Umbilical cord (tissue), 2 donors: ENCODE results near the gene MYEF2. TPM values are rescaled to one million over a fixed set of nuclear protein-coding genes. Genes with fewer than 3 reads are reported as not detected.

Experiments
- DNase-seq: peaks from one replicate; pipeline ENCODE4 v3.0.0-alpha.2; 2015; ENCODE audit warnings: low spot score
- total RNA-seq: library from RNA; depleted of rRNA; stranded (reverse); fragments of >200 nt; gene quantifications from one replicate; pipeline ENCODE4 v1.2.3, GENCODE V29; 2014; ENCODE audit warnings: low replicate concordance; ENCODE audit not compliant: insufficient read depth

Gene MYEF2
- total RNA-seq, 1 donor from 2014 or later, result 9.6 TPM

DNA sequence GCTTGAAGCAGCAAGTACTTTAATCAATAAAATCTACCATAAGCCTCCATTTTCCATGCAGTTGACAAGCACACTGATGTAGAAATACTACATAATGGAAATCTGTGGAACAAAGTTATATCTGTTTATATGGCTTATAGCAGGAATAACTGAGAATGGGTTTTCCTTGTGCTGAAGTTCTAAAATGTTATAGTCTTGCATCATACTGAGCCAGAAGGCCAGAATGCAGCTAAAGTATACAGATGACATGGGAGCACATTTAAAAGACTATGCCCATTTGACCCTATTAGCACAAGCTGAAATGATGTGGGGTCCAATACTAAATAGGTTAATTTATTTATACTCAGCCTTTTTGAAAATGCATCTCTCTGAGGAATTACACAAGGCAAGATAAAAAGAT lies 32.2 kb downstream of the MYEF2 start:
- no peak for DNase-seq

DNA sequence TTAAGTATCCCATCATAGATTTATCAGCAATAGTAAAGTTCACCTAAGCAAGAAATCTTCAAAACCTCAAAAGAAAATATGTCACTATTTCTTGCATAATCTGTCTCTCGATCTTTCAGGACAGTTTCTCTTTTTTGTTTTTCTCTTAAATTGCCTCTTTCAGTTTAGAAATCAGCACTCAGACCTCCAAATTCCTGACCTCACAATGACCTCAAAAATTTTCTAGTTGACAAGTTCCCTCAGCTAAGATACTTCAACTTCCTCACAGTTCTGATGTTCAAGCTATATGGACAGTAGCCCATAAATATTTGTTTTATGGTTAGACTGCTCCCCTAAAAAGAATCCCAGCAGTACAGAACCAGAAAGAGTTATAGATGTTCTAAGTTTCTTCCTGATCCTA lies 33.2 kb downstream of the MYEF2 start:
- no peak for DNase-seq

DNA sequence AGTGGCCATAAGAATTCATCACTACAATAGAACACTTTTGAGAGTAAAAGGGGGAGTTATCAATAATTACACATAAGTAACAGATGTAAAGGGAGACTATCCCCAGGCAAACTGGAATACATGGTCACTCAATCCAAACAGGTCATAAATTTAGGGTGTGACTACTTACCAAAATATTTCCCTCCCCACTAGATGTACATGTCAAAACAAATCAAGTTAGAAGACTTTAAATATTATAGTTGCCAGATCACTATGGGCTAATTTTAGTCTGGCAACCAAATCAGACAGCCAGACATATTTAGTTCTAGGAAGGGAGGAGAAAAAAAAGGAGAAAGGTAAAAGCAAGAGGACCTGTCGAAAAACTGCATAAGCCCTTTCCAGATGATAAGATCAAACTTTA lies 34.2 kb downstream of the MYEF2 start:
- no peak for DNase-seq

DNA sequence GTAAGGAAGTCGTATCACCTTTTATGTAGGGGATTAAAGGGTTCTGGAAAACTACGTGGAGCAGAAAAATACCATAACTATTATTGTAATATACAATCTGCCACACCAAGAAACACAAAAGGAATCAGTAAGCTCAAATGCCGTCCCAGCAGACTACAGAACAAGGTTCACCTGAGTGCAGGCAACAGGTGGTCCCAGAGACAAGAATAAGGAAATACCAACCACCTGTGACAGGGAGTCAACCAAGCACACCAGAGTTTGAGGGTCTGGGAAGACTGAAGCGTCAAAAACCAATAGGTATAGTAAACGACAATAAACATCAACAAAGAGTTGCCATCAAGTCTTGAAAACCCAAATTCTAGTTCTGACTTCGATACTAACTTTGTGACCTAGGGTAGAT lies 45.2 kb downstream of the MYEF2 start:
- no peak for DNase-seq

DNA sequence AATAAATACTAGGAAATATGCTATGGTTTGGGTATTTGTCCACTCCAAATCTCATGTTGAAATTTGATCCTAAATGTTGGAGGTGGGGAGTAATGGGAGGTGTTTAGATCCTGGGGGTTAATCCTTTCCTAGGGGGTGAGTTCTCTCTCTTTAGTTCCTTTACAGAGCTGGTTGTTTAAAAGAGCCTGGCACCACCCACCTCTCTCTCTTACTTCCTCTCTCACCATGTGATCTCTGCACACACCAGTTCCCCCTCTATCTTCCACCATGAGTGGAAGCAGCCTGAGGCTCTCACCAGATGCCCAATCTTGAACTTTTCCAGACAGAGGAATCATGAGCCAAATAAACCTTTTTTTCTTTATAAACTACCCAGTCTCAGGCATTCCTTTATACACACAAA lies 46.8 kb downstream of the MYEF2 start:
- DNase-seq, result no peak

DNA sequence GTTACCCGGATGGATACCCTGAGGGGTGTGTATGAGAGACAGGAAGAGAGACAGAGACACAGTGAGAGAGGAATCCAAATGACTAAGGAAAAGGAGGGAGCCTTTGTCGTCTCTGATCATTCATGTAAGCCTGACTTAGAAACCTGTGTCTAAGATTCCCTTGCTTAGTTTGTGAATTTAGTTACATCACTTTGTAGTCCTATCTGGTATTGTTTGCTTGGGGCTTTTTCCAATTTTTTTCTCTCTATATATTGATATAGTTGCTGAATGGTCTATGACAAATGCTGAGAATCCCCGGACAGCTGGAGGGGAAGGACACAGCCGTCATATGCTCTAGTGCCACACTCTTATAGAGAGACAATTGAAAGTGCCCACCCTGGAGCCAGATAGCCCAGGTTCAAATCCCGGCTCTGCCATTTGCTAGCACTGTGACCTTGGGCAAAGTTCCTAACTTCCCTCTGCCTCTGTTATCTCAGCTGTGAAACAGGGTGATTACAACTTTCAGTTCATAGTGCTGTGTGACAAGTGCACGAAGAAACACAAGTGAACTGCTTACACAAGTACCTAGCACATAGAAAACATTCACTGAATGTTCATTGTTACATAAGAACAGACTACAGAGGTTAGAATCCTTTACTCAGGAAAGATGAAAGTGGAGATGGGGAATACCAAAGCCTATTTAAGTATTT lies 51.3 kb downstream of the MYEF2 start:
- no peak for DNase-seq

DNA sequence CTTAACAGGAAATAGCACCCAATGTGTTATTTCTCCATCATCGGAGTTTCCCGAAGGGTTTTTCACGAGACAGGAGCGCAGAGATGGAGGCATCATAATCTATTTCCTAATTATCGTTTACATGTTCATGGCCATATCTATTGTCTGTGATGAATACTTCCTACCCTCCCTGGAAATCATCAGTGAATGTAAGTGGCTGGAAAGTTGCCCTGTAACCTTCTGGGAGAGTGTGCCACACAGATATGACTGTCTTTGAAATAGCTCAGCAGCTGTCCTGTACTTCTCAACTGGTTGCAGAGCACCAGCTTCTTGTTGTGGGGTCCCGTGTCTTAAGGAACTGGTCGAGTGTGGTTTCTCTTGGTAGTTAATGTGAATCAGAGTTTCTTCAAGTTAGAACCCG lies 56.2 kb downstream of the MYEF2 start:
- no peak for DNase-seq

DNA sequence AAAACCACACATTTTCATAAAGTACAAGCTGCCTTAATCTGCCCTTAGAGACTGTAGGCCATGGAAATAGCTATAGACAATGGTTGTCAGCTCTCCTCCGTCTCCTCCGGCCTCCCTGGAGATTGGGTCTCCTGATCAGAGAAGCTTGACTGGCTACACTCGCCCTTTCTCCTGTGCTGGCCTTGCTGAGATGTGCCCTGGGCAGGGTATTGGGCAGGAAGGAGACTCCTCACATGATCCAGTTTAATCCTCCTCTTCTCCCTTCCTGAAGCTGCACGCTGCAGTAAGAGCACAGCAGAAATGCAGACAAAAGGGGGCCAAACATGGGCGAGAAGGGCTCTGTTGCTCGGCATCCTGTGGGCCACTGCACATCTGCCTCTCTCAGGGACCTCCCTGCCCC lies 57.4 kb downstream of the MYEF2 start, which contains the start of gene SLC24A5:
Gene SLC24A5 (plus strand): TSS at position 246 of the 400 bp plus-strand sequence. CDS start 55 bp downstream, at position 301.
- no peak for DNase-seq

DNA sequence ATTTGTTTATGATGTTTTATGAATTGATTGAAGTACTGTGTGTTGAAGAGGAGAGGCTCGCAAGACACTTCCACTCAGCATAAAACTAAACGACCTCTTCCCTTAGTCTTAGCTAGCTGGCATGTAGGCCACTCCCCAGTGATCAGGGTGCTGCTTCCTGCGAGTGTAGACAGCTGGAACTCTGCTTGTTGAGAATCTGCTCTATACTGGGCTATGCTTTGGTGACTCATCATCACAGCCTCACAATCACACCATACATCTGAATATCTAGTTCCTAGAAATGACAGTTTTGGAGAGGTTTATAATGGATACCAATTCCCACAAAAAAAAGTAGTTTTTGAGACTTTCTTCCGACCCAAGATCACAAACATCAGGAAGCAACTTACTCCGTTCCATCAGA lies 58.8 kb downstream of the MYEF2 start:
- no peak for DNase-seq

DNA sequence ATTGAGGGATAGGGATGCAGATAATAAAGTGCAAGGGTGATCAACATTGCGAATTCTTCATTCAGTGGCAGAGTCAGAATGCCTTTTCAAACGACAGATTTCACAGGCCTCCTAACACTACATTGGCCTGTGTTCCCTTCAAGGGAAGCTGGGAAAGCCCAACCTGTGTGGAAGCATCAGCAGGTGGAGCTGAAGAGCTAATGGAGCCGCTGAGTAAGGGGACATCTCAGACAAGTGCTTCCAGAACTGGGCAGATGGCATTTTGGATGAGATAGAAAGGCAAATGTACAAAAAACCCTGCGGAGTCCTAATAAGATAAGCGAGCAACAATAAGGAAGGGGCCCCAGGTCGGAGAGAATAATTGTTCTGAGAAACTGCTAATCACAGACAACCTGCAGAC lies 65.9 kb downstream of the MYEF2 start:
- DNase-seq, result no peak

DNA sequence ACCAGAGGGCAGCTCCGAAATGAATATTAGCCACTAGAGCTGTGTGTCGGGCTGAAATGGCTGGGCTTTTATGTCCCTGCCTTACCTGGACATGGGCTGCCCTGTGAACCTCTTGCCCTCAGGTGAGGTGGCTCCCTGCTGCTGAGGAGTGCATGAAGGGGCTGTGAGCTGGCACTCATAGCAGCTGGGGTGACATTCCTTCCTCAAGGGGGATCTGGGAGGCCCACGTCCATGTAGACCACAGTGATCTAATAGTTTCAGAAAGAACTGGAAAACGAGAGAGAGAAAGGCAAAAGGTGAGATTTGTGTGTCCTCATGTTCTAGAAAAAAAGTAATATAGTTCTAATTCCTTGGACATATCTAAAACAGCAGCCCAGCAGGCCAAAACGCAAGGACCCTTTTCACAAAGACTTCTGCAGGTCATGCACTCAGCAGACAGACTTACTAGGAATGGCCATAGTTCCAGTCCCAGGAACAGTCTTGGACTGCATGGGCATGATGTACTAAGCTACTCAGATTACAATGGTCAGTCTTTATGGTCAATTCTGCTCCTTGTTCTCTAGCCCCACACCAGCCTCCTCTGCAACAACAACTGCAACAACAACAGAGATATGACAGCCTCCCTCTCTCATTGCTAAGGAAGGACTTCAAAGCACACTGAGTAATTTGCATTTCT lies 68.1 kb downstream of the MYEF2 start:
- DNase-seq, result no peak

DNA sequence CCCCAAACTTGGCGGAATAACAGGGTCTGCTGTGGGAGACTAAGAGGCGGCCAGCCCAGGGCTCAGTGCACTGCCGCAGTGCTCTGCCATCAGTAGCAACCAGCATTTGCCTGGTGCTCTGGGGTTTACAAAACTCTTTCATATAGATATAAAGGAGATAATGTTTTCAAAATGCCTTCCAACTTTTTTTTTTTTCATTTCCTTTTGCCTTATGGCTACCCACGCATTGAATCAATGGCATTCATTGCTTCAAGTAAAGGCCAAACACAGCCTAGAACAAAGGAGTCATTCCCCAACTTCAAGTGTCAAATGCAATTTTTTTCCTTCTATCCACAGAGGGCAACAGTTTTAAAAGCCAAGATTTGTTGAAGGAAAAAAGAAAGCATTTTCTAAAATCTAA lies 68.9 kb downstream of the MYEF2 start:
- no peak for DNase-seq

DNA sequence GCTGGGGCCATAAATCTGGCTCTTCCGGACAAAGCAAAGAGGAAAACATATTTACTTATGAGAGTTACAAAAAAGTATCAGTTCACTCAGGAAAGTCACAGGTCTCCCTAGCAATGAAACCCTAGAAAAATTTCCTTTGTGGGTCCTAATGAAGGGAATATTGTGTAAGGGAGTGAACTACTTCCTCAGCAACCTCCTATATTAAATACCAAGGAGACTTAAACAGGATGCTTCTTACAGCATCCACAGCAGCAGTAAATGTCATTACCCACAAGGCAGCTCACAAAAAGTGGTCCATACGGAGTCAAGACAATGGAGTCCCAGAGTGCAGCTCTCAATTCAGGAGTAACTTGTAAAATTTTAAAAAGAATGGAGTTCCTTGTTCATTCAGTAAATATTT lies 72.2 kb downstream of the MYEF2 start:
- no peak for DNase-seq

DNA sequence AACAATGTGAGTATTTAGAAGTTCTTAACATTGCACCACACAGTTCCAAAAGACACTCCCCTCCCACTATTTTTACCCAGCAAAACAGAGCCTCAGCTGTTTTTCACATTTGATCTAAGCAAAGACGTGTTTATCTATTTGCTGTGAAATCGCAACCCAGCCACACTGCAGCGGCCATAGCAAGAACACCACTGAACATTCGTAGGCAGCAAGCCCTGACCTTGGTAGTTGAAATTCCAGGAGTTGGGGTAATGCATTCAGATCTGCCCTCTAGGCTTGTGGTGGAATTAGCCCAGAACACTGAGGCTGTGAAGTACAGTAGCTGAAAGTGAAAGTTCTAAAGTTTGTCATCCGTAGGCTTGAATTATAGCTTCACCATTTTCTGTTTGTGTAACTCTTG lies 74.4 kb downstream of the MYEF2 start:
- DNase-seq, result no peak

DNA sequence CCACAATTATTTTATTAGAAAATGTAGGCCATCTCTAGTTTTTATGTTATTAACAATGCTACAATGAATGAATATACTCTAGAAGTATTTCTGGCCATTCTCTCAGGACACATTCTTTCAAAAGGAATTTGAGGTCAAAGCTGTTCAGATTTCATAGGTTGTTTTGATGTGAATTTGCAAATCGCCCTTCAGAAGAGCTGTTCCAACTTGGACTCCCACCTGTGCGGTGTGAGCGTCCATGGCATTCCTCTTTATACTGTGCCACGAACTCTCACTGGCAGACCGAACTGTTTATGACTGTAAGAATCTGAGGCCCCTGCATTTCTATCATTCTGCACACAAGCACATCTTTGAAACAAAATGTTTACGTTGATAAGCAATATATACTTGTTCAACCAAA lies 75.9 kb downstream of the MYEF2 start:
- DNase-seq, result no peak

DNA sequence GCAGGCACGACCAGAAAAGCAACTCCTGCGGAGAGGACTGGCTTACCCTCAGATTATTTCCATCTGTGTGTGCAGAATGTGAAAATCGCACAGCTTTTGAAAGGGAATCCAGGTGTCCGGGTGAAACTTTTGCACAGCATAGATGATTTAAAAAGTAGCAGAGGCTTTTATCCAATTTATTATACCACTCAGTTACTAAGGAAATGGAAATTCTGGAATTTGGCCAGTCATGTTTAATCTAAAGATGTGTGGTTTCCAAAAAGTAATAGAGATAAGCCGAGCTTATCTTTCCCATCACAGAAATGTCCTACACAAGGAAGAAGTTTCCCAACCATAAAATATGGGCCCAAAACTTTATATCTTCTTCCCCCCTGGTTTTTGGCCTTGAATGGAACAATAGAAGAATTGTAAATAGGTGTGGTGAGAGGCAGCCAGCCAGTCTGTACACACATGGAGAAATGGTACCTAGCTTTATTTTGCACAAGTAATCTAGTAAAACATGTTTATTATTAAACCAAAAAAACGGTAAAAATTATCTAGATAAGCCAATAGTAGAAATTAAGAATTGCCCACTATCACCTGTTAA lies 76.6 kb downstream of the MYEF2 start:
- DNase-seq, result no peak

DNA sequence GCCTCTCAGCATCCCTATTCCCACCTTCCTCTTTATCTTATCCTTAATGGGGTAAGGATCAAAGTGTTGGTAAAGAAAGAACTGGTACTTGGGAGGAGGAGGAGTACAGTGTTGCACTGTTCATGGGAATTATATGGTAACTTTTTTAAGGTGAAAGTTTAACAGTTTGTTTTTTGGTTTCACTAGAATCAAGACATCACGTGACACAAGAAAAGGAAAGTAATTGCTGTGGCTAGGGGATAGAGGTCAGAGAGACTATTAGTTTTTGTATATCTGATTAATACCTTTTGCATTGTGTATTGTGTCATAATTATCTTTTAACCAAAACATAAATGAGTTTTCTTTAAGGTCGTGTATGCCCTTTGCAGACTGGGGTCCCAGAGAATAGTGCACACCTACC lies 80.8 kb downstream of the MYEF2 start:
- no peak for DNase-seq

DNA sequence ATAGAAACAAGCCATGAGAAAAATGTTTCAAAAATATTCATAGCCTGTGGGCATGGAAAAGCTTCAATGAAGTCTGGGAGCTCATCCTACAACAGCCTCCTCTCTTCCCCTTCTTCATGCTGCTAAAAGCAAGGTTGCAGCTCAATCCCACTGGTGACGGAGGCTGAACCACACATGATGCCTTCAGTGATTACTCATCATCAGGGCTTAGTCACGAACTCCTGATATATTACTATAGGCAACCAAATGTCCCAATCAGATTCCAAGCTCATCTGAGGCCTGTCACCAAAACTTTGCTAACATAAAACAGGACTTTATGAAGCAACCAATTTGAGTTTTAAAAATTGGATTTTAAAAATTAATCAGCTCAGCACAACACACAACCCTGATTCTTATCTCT lies 81.3 kb downstream of the MYEF2 start:
- peak; percentile 10 for DNase-seq

DNA sequence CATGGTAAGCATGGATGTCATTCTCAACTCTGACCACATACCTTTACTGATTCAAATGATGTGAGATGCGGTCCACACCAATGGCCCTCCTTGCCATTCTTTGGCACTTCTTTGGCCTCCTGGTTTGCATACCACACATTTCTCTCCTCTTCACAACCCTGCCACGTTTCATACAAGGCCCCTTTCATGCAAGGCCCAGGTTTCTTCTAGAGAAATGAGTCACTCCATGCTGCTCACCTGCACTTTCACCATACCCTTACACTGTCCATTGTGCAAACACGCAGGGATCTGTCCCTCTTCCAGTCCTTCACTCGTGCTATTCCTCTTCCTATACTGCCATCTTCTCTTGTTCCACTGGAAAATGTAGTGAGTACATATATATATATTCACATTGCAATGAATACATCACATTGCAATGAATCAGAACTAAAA lies 81.7 kb downstream of the MYEF2 start:
- no peak for DNase-seq

DNA sequence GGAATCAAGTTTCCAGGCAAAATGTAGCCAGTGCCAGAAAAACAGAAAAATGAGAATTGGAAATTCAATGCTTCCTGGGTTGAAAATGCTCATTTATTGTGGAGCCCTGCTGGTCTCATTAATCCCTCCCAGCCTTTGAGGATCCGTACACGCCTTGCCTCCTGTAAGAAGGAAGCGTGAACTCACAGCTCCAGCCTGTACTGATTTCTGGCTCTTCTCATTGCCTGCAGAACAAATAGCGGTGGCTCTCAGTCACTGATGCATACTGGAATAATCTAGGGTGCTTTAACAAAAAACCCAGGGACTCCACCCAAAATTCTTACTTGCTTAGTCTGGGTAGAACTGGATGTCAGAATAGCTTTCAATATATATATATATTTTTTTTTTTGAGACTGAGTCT lies 86.6 kb downstream of the MYEF2 start:
- peak; percentile 78 for DNase-seq

DNA sequence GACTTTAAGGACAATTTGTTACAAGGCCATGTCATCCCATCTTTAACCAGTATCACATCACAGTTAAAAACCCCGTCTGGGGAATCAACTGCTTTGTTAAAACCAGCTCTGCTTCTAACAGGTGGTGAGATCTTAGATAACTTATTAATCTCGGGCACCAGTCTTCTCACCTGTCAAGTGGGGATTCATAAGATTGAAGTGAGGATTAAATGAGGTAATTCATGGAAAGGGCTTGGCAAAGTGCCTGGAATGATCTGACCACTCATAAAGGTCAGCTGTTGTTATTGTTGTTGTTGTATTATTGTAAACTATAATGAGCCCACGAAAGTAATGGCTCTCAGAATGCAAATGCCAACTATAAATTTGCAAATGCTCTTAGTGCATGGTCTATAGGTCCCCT lies 87.4 kb downstream of the MYEF2 start:
- DNase-seq, result no peak

DNA sequence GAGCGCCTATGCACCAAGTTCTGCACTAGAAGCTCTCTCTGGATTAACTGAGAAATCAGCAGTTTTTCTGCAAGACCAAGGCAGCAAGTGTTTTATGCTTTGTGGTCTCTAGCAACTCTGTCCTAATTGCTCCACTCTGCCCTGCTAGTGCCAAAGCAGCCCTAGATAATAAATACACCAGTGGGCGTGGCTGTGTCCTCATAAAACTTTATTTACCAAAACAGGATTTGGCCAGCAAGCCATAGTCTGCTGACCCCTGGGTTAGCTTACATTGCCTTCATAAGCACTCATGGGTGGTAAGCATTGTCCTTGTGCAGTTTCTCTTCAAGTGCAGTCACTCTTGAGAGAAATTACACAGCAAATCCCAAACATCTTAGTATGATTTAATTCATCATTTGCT lies 88.0 kb downstream of the MYEF2 start:
- no peak for DNase-seq

DNA sequence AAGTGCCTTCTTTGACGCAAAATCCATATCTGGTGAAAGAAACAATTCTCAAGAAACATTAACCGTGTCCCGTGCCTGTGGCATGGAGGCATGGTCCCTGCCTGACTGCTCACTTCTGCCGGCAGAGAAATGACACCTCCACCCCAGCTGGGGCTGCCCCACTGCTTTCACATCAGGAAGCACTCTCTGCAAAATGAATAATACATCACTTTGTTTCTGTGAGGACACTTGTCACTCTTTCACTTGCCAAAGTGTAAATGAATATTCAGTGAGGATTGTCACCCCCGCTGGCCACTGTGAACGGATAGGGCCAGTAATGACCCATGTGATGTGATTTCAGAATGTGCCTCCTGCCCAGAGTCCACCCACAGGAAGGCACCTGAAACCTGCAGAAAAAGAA lies 88.4 kb downstream of the MYEF2 start:
- no peak for DNase-seq
